Liver (tissue), 3 donors: ENCODE data around the gene CHRNA3.

Experiments
- CTCF ChIP-seq: fragments of 150-350 bp; IDR thresholded peaks from 2 replicates; pipeline ENCODE4 v1.5.1; 2017; ENCODE audit warnings: improper control_type of control experiment, low read depth, low read length; ENCODE audit not compliant: missing input control
- RAD21 ChIP-seq, 2 donors: IDR thresholded peaks; 2 replicates each; pipeline ENCODE4 v1.6.1; 2016; ENCODE audit warnings: antibody characterized with exemption in 2 of 2, mild to moderate bottlenecking in 2 of 2
- REST ChIP-seq: IDR thresholded peaks from 2 replicates; pipeline ENCODE4 v1.6.1; 2016; ENCODE audit warnings: antibody characterized with exemption, mild to moderate bottlenecking
- TAF1 ChIP-seq: conservative IDR thresholded peaks from 2 replicates; pipeline ENCODE4 v1.6.1; 2016; ENCODE audit warnings: antibody characterized with exemption, mild to moderate bottlenecking
- YY1 ChIP-seq: IDR thresholded peaks from 2 replicates; pipeline ENCODE4 v1.6.1; 2016; ENCODE audit warnings: antibody characterized with exemption, mild to moderate bottlenecking
- TF ChIP-seq, protein P1 (sequence below): IDR thresholded peaks from 2 replicates; pipeline ENCODE4 v1.6.1; 2016; ENCODE audit warnings: antibody characterized with exemption
- donor health status: healthy.
- donor health status: healthy.

DNA sequence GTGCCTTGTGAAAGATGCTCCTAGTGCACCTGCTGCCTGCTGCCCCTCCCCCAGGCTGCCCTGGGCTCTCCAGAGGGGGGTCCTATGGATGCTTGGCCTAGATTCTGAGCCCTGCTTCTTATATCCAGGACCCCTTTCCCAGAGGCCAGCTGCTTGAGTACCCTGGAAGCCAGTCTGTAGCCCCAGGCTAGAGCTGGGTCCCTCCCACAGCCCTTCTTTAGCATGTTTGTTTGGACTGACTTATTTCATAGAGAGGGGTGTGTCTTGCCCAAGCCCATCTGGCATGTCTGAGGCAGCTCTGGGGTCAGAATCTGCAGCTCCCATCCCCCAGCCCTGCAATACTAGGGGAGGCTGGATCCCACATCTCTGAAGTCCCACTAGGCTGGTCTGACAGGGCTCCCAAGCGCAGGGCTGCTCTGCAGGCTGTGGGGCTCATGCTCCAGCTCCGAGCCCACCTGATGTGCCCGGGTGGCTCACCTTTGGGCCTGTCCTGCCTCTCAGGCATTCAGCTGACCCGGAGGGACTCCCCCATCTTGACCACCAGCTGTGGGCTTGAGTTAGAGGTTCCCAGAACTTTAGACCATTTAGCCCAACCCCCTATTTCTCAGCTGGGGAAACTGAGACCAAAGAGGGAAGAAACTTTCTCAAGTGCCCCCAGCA lies 17.1 kb upstream of the CHRNA3 start:
- no peak for TF ChIP-seq CTCF
- TF ChIP-seq RAD21 (IDR thresholded peaks at IDR 0.05), result no peak
- TF ChIP-seq REST, result no peak
- no peak for TF ChIP-seq TAF1
- TF ChIP-seq YY1, result no peak
- TF ChIP-seq, protein P1, sequence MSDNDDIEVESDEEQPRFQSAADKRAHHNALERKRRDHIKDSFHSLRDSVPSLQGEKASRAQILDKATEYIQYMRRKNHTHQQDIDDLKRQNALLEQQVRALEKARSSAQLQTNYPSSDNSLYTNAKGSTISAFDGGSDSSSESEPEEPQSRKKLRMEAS, result no peak
